K562 (cell line): ENCODE data around the gene TXNDC9. TPM values are rescaled to one million over a fixed set of nuclear protein-coding genes. Genes with fewer than 3 reads are reported as not detected.

Source experiments
- ATAC-seq: fragments of 200-7000 bp; cut with Tn5 transposase; 3 replicates; pipeline ENCODE4 v1.9.1; 2020; ENCODE audit warnings: moderate library complexity
- BruUV-seq: library from RNA; stranded (reverse); fragments of 400-500 nt; replicated peaks from 2 replicates; lab custom pipeline; 2021; lab: Mats Ljungman, UMichigan
- CTCF ChIA-PET: fragments of 300-600 bp; formaldehyde crosslinking; extraction: SDS; loops from one replicate; lab custom pipeline; 2021; ENCODE audit warnings: low intra/inter-chr PET ratio; lab: Yijun Ruan, JAX
- POLR2A ChIA-PET: fragments of 300-600, 350-650 bp; sonication (Branson Sonifier 250); formaldehyde crosslinking; extraction: SDS; loops from one replicate; lab custom pipeline; 2021; ENCODE audit warnings: antibody characterized with exemption, inconsistent platforms; lab: Yijun Ruan, JAX
- DNase-seq, 4 experiments: peaks; one replicate each; pipeline versions ENCODE4 v3.0.0 to v3.0.0-alpha.2; 2011 to 2018; ENCODE audit warnings: low spot score in 3 of 4, mixed read lengths in 3 of 4; ENCODE audit errors: extremely low read depth in 1 of 4
- FAIRE-seq: peaks from 2 replicates; lab custom pipeline; 2011; peaks lifted over from hg19 to GRCh38; lab: Jason Lieb, UNC
- H2AFZ ChIP-seq: 2 replicates; pipeline ENCODE4 v1.6.0; 2011; ENCODE audit warnings: low read depth, low read length, control low read depth, inconsistent platforms
- H3K27ac ChIP-seq: fragments of 200-600 bp; 3 replicates; pipeline ENCODE4 v1.8.0; 2011; ENCODE audit warnings: low read depth, mild to moderate bottlenecking, control low read depth, inconsistent platforms, low read length, moderate library complexity, mixed read lengths; ENCODE audit errors: extremely low read depth
- H3K27me3 ChIP-seq, 2 experiments: fragments of 300-600 bp in 1 of 2; 2 replicates in 1 of 2; 3 replicates in 1 of 2; pipeline versions ENCODE4 v1.6.0 to v1.8.0; 2011; ENCODE audit warnings: inconsistent platforms in 2 of 2, low read length in 2 of 2, mild to moderate bottlenecking in 1 of 2, mixed read lengths in 1 of 2, moderate library complexity in 1 of 2; ENCODE audit not compliant: control insufficient read depth in 2 of 2, insufficient read depth in 2 of 2
- H3K36me3 ChIP-seq: fragments of 300-600 bp; 3 replicates; pipeline ENCODE4 v1.8.0; 2011; ENCODE audit warnings: mild to moderate bottlenecking, low read length, inconsistent platforms; ENCODE audit not compliant: control insufficient read depth, insufficient read depth
- H3K4me1 ChIP-seq, 2 experiments: fragments of 200-600 bp in 1 of 2; replicated peaks in 1 of 2; 2 replicates in 1 of 2; 3 replicates in 1 of 2; pipeline versions ENCODE4 v1.5.1 to v1.8.0; 2011; ENCODE audit warnings: inconsistent platforms in 2 of 2, low read length in 2 of 2, mild to moderate bottlenecking in 1 of 2, mixed read lengths in 1 of 2, moderate library complexity in 1 of 2; ENCODE audit not compliant: control insufficient read depth in 2 of 2, insufficient read depth in 2 of 2
- H3K4me2 ChIP-seq: 2 replicates; pipeline ENCODE4 v1.6.1; 2011; ENCODE audit warnings: low read length, control low read depth, inconsistent platforms, mixed read lengths; ENCODE audit not compliant: insufficient read depth
- H3K4me3 ChIP-seq: fragments of 200-600 bp; sonication (generic), shearing (Covaris generic); 2 replicates; pipeline ENCODE4 v1.5.1; 2016; ENCODE audit warnings: control low read depth, inconsistent platforms
- H3K79me2 ChIP-seq: fragments of 200-600 bp; 3 replicates; pipeline ENCODE4 v1.8.0; 2011; ENCODE audit warnings: low read length, inconsistent platforms; ENCODE audit not compliant: control insufficient read depth, insufficient read depth
- H3K9ac ChIP-seq, 2 experiments: 2 replicates each; pipeline versions ENCODE4 v1.6.0 to v1.6.1; 2011; ENCODE audit warnings: low read depth in 2 of 2, low read length in 2 of 2, control low read depth in 1 of 2, inconsistent platforms in 1 of 2, mild to moderate bottlenecking in 1 of 2, mixed read lengths in 1 of 2; ENCODE audit not compliant: insufficient read depth in 1 of 2
- H3K9me1 ChIP-seq: one replicate; pipeline ENCODE4 v1.6.0; 2011; ENCODE audit warnings: inconsistent platforms, mild to moderate bottlenecking, low read length, moderate library complexity; ENCODE audit not compliant: control insufficient read depth, insufficient read depth
- H3K9me3 ChIP-seq: replicated peaks from 2 replicates; pipeline ENCODE4 v1.5.1; 2011; ENCODE audit warnings: low read depth, low read length, inconsistent platforms; ENCODE audit not compliant: control insufficient read depth, insufficient read depth
- H4K20me1 ChIP-seq: replicated peaks from 2 replicates; pipeline ENCODE4 v1.6.1; 2011; ENCODE audit warnings: low read length, inconsistent platforms, mixed read lengths; ENCODE audit not compliant: control insufficient read depth, insufficient read depth
- BRF1 ChIP-seq: IDR thresholded peaks from 3 replicates; pipeline ENCODE4 v1.6.1; 2011; ENCODE audit warnings: borderline replicate concordance, mild to moderate bottlenecking; ENCODE audit not compliant: insufficient read length; ENCODE audit errors: extremely low read depth
- CBX2 ChIP-seq: fragments of 200-600 bp; sonication (generic); IDR thresholded peaks from one replicate; pipeline ENCODE4 v1.6.1; 2012; ENCODE audit warnings: mild to moderate bottlenecking, low read length, inconsistent platforms; ENCODE audit not compliant: insufficient read depth, poor library complexity, severe bottlenecking
- EP300 ChIP-seq: IDR thresholded peaks from 2 replicates; pipeline ENCODE4 v1.6.1; 2012; ENCODE audit warnings: low read length, improper control_type of control experiment
- FOXO4 ChIP-seq: fragments of 450-650 bp; formaldehyde crosslinking; IDR thresholded peaks from 2 replicates; pipeline ENCODE4 v1.4.0; 2020; ENCODE audit warnings: mild to moderate bottlenecking, moderate library complexity
- GATAD2A ChIP-seq: fragments of 450-650 bp; IDR thresholded peaks from 2 replicates; pipeline ENCODE4 v1.6.1; 2017
- HDAC3 ChIP-seq: fragments of 450-650 bp; IDR thresholded peaks from 2 replicates; pipeline ENCODE4 v1.6.1; 2018; ENCODE audit warnings: borderline replicate concordance, mild to moderate bottlenecking, moderate library complexity; ENCODE audit not compliant: partially characterized antibody
- HNRNPLL ChIP-seq: fragments of 200-400 bp; formaldehyde crosslinking; IDR thresholded peaks from 2 replicates; pipeline ENCODE4 v1.6.1; 2017; ENCODE audit warnings: low read length, low read depth, mild to moderate bottlenecking; ENCODE audit not compliant: poor library complexity, severe bottlenecking
- NFATC3 ChIP-seq: fragments of 450-650 bp; IDR thresholded peaks from 2 replicates; pipeline ENCODE4 v1.6.1; 2017; ENCODE audit warnings: mild to moderate bottlenecking
- NR1H2 ChIP-seq: sonication (generic); formaldehyde crosslinking; IDR thresholded peaks from 2 replicates; pipeline ENCODE4 v1.4.0; 2020; ENCODE audit warnings: mild to moderate bottlenecking, missing genetic modification reagents
- PML ChIP-seq: IDR thresholded peaks from 2 replicates; pipeline ENCODE4 v1.6.1; 2012; ENCODE audit warnings: low read length, inconsistent platforms
- POLR2AphosphoS5 ChIP-seq: IDR thresholded peaks from 2 replicates; pipeline ENCODE4 v1.6.1; 2011; ENCODE audit warnings: mild to moderate bottlenecking, low read depth, low read length, moderate library complexity; ENCODE audit not compliant: control insufficient read depth, insufficient read depth
- PTBP1 ChIP-seq: fragments of 200-400 bp; formaldehyde crosslinking; IDR thresholded peaks from 2 replicates; pipeline ENCODE4 v1.6.1; 2017; ENCODE audit warnings: low read depth, low read length
- RBM17 ChIP-seq: fragments of 200-400 bp; formaldehyde crosslinking; IDR thresholded peaks from 2 replicates; pipeline ENCODE4 v1.6.1; 2017; ENCODE audit warnings: low read depth, mild to moderate bottlenecking, low read length, borderline replicate concordance
- SAFB ChIP-seq: fragments of 200-400 bp; formaldehyde crosslinking; IDR thresholded peaks from 2 replicates; pipeline ENCODE4 v1.6.1; 2017; ENCODE audit warnings: low read depth, low read length, borderline replicate concordance
- SREBF2 ChIP-seq: sonication (generic); formaldehyde crosslinking; IDR thresholded peaks from 2 replicates; pipeline ENCODE4 v1.4.0; 2020; ENCODE audit warnings: mild to moderate bottlenecking, missing genetic modification reagents
- TAF1 ChIP-seq: IDR thresholded peaks from 2 replicates; pipeline ENCODE4 v1.6.1; 2011; ENCODE audit warnings: mild to moderate bottlenecking, low read length, moderate library complexity; ENCODE audit not compliant: insufficient read depth, control insufficient read depth, severe bottlenecking; ENCODE audit errors: extremely low read depth
- ZNF140 ChIP-seq: fragments of 250-450 bp; sonication (Bioruptor Pico); IDR thresholded peaks from 2 replicates; pipeline ENCODE4 v1.8.0; 2021; ENCODE audit warnings: moderate library complexity, mild to moderate bottlenecking, inconsistent platforms
- WGBS: fragments of 100-300 bp; shearing (Covaris generic); methylation state at CpG from one replicate; pipeline ENCODE4 v1.1.6; 2016; ENCODE audit warnings: low coverage, mixed read lengths; ENCODE audit not compliant: insufficient coverage; ENCODE audit errors: missing lambda C conversion rate; 5-methylcytosine and 5-hydroxymethylcytosine counted together
- in situ Hi-C: fragments of 300-500 bp; cut with MboI; formaldehyde crosslinking; loops from 4 replicates; pipeline ENCODE4 v1.15.0; 2018; ENCODE audit warnings: inconsistent platforms, mixed read lengths
- intact Hi-C: fragments of 100-400 bp; cut with micrococcal nuclease; formaldehyde crosslinking; loops from 2 replicates; pipeline ENCODE4 v1.14.2; 2022
- polyA plus RNA-seq, 8 experiments: library from polyadenylated mRNA; depleted of rRNA in 4 of 8; stranded (reverse) in 5 of 8; unstranded in 3 of 8; fragments of >200 nt; fragmentation: Nextera tagmentation in 2 of 8; fragmentation: Illumina TruSeq in 1 of 8; extraction: Ambion mirVana in 2 of 8; extraction: Trizol in 1 of 8; gene quantifications; 2 replicates each; pipeline versions ENCODE4 v1.2.1 to v1.2.3, GENCODE V29; 2011 to 2014; ENCODE audit warnings: inconsistent platforms in 1 of 8, missing spikeins in 1 of 8
- total RNA-seq, 7 experiments: library from RNA; depleted of rRNA in 6 of 7; stranded (reverse); fragments of >200 nt in 6 of 7; fragmentation: Illumina TruSeq in 2 of 7; extraction: Trizol in 2 of 7; gene quantifications; 2 replicates each; pipeline versions ENCODE4 v1.2.1 to v1.2.3, GENCODE V29; 2011 to 2021; ENCODE audit warnings: low replicate concordance in 1 of 7

Gene TXNDC9
- total and polyA plus RNA-seq, 9 of the 15 experiments (the other 6 are each of a cell fraction or from before 2014, with no cell fraction given), result 37.5 to 211 (median 65.5) TPM

GRCh38 chr2:99380376-99381010 lies 44.4 kb upstream of the TXNDC9 start:
- Histone ChIP-seq H2AFZ (no peak overlapping the region), H3K79me2 (no peaks in the 10 kb centered on the region), H3K27ac (no peak overlapping the region), H3K4me1 (no peaks in the 10 kb centered on the region), H3K9me1 (no peaks in the 10 kb centered on the region), H3K4me3 (no peak overlapping the region), H3K9me3 (no peaks in the 10 kb centered on the region), H3K27me3 (no peaks in the 10 kb centered on the region), H3K9ac (no peak overlapping the region), H3K4me2 (no peak overlapping the region), H4K20me1 (no peaks in the 10 kb centered on the region), H3K36me3 (peaks cover 92% of the 10 kb centered on the region)
- ATAC-seq (no peak), DNase-seq (no peak), FAIRE-seq (no peak)
- in situ Hi-C loops, result no loop called here
- 98% methylated on average over 3 of the region's 3 CpGs for WGBS
- BruUV-seq, result no TSS peak
- TF ChIP-seq PML, result no peak
- no peak for TF ChIP-seq POLR2AphosphoS5
- TF ChIP-seq NR1H2 (CRISPR knock-in tag), result no peak
- TF ChIP-seq GATAD2A, result no peak
- TF ChIP-seq CBX2, result no peak
- TF ChIP-seq TAF1, result no peak
- TF ChIP-seq ZNF140 (CRISPR knock-in tag), result no peak
- TF ChIP-seq SREBF2 (CRISPR knock-in tag), result no peak
- no peak for TF ChIP-seq NFATC3
- TF ChIP-seq FOXO4, result no peak
- TF ChIP-seq SAFB, result no peak
- no peak for TF ChIP-seq PTBP1
- no peak for TF ChIP-seq HDAC3
- no peak for TF ChIP-seq RBM17
- TF ChIP-seq HNRNPLL, result no peak
- no peak for TF ChIP-seq BRF1
- no peak for TF ChIP-seq EP300
- ChIA-PET POLR2A (no interaction called here), CTCF (no interaction called here)
- intact Hi-C loops, result no loop called here
